ENCODE measurements around the gene PSTPIP2.
A peak's percentile ranks its signal among the peaks of the same experiment; 100 is the strongest.
"Not testable (repeated sequence)": the region's sequence is repeated elsewhere in the genome, so short reads cannot be mapped to it uniquely, and the experiment has no call there.

The PSTPIP2 gene, protein sequence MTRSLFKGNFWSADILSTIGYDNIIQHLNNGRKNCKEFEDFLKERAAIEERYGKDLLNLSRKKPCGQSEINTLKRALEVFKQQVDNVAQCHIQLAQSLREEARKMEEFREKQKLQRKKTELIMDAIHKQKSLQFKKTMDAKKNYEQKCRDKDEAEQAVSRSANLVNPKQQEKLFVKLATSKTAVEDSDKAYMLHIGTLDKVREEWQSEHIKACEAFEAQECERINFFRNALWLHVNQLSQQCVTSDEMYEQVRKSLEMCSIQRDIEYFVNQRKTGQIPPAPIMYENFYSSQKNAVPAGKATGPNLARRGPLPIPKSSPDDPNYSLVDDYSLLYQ

DNA sequence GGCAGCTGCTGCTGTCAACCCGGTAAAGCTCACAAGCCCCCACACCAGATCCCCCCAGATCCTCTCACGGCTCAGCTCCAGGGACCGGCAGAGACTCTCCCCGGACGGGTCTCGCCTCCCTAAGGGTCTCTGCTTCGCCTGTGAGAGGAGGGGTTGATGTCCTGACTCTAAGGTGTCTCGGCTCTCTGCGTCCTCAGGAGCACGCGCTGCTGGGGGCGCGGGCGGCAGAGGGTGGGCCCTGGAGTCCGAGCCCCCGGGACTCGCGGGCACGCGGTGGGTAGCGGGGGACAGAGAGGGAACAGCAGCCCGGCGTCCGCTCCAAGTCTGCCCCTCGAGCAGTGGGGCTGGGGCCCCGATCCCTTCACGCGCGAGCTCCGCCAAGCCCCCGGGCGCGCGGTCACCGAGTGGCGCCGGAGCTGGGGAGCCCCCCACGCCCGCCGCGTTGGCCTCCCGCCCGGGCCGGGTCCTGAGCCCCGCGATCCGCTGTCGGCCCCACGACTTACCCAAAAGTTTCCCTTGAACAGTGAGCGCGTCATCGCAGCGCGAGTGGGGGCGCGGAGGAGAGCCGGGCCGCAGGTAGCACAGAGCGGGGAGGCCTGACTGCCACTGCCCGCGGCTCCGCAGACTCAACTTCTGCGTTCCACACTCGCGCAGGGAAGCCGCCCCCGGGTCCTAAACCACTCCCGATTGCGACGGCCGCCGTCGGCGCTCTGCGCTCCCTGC is at the start of gene PSTPIP2:
TSS of gene PSTPIP2 (minus strand) at position 608 of the 723 bp plus-strand sequence. CDS start at position 536, 72 bp downstream.
- DNase-seq, result peak; percentile 87

DNA sequence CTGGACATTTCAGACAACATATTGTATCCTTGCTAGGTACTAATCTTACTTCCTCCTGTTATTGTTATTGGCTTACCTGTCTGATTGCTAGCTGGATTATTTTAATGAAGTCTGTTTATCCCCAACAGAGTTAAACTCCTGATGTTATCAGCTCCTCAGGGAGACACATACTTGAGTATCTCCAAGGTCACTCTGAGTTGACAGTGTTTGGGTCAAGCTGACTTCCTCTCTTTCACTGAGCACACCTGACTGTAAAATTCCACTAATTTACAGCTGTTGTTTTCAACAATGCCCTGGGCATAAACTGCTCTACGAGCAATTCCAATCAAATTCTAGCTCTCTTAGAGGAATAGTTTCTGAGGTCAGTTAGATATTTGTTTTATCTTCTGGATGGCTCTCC is 41.7 kb upstream of the PSTPIP2 start:
- DNase-seq, result no peak

DNA sequence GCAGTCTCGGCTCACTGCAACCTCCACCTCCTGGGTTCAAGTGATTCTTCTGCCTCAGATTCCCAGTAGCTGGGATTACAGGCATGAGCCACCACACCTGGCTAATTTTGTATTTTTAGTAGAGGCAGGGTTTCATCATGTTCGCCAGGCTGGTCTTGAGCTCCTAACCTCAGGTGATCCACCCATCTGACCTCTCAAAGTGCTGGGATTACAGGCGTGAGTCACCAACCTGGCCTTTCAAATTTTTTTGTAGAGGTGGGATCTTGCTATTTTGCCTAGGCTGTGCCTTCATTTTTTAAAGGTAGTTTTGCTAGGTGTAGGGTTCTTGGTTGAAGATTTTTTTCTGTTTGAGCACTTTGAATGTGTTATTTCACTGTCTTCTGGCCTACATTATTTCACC is 38.3 kb upstream of the PSTPIP2 start:
- DNase-seq, result no peak

DNA sequence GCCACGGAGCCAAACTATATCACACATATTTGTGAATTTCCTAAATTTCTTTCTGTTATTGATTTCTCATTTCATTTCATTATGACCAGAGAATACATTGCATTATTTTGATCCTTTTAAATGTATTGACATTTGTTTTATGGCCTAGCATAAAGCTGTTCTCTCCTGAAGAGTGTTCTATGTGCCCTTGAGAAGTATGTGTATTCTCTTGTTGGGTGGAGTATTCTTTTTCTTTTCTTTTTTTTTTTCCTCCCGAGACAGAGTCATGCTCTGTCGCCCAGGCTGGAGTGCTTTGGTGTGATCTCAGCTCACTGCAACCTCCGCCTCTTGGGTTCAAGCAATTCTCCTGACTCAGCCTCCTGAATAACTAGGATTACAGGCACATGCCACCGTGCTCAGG is 37.3 kb upstream of the PSTPIP2 start:
- no peak for DNase-seq

DNA sequence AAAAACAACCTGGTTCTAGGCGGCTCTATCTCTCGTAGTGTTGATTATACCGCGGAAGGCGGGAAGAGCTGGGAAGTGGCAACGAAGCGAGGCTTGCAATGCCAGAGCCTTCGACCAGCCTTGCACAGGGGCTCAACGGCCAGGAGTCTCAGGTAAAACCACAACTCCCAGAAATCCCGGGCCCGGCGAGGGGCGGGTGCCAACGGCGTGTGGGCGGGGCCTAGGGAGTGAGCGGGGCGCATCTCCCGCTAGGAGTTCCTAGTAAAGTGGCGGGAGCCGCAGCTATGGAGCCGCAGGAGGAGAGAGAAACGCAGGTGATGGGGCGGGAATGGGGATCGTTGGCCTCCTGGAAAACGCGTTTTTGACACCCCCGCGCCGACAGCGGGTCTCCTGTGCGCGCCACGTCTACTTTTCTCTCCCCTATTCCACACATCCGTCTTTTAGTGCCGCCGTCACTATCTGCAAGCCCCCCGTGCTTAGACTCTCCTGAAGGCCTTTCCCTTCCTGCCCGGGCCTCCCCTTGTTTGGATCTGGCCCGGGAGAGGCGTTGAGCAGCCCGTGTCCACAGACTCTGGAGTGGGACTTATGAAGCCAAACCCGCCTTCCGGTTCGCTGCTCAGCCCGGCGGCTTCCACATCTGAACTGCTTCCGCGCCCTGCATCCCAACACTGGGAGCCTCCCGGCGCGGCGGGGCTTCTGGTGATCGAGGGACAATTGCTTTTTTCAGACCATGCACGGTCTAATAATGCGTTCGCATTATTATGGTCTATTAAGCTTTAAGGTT is 32.3 kb upstream of the PSTPIP2 start, which contains the start of gene HAUS1:
TSS of gene HAUS1 (plus strand) at position 258 of the 784 bp plus-strand sequence. CDS start at position 285, 27 bp downstream.
- DNase-seq, result peak; percentile 100

DNA sequence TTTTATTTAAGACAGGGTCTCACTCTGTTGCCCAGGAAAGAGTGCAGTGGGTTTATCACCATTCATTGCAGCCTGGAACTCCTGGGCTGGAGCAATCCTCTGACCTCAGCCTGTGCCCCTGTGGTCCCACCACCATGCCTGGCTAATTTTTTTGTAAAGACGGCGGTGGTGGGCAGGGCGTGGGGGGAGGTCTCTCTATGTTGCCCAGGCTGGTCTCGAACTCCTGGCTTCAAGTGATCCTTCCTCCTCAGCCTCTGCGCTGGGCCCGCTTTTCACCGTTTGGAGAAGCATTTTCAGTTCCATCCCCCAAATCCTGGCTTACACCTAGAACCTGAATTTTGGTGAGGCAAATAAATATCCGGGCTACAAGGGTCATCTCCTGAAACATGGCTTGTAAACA is 27.4 kb upstream of the PSTPIP2 start:
- DNase-seq, result no peak

DNA sequence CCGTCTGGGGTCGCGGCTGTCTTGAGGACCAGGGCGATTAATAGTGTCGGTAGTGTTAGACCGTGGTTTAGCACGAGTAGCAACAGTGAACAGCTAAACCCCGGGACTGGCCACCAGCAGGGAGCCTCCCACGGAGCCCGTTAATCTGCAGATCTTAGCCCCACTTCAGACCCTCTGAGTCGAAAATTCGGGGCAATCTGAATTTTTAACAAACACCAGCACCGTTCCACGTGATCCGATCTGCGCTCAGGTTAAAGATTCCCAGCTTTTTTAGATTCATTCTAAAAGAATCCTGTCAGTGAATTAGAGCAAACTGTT is 26.5 kb upstream of the PSTPIP2 start:
- peak; percentile 63 for DNase-seq

DNA sequence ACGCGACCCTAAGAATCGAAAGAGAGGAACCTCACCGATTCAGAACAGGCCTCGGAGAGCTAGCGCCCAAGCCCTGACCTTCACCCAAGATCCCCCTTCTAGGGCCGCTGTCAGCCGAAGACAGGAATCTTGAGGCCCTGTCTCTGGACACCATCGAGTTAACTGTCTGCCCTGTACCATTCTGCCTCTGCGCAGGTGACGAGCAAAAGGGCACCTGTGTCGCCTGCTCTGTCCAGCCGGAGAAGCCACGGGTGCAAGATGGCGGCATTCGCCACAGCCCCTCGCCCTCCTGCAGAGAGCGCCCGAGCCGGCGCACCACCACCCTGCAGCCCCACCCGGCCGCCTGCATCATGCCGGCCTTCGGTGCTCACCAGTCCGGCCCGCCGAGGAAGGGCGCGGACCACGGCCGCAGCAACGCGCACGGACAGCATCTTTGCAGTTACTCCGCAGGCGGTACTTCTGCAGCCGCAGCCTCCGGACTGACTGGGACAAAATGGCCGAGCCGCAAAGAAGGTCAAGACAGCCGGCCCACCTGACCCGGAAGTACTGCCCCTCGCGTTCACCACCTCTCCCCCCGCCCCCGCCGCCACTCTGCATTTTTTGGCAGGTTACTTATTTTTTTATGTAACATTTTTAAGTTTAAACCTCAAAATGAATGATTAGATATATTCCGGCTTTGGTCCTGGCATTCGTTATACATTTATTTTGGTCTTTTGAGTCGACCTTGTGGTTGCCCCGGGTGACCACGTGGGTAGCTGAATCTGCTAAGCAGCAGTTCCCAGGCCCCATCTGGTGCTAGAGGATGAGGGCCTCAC is 25.9 kb upstream of the PSTPIP2 start, which contains the start of gene ATP5F1A:
TSS of gene ATP5F1A (minus strand) at position 496 of the 815 bp plus-strand sequence. CDS start at position 431, 65 bp downstream.
- peak; percentile 96 for DNase-seq

DNA sequence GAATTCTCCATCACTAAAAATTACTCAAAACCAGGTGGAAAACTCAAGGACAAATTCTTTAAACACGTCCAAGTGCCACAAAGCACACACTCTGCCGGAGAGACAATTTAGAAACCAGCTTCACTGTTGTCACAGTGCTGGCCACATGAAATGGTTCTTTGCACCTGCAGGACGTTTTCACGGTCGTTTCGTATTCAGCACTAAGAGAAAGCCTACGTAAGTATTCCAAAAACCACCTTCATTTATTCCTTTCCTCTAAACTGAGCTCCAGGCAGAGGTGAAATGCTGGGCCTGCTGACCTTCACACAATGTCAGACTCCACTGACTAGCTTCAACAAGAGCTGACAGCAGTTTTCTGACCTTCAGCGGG is 25.4 kb upstream of the PSTPIP2 start:
- DNase-seq, result no peak

DNA sequence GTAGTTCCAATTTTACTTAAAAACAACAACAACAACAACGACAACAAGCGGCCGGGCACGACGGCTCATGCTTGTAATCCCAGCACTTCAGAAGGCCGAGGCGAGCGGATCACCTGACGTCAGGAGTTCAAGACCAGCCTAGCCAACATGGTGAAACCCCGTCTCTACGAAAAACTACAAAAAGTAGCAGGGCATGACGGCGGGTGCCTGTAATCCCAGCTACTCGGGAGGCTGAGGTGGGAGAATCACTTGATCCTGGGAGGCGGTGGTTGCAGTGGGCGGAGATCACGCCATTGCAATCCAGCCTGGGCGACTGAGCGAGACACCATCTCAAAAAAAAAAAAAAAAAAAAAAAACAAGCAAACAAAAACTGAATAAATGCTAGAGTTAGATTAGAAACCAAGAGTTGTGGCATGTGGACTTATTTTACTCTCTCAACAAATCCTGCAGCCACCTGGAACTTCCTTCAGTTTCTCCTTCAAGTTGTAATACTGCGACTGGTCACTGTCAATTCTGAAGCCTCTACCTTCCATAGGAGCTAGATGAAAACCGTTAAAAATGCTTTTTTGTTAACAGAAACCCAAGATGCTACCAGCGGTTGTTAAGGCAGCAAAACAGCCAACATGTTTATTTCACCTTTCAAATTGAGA is 24.7 kb upstream of the PSTPIP2 start:
- peak; percentile 31 for DNase-seq

DNA sequence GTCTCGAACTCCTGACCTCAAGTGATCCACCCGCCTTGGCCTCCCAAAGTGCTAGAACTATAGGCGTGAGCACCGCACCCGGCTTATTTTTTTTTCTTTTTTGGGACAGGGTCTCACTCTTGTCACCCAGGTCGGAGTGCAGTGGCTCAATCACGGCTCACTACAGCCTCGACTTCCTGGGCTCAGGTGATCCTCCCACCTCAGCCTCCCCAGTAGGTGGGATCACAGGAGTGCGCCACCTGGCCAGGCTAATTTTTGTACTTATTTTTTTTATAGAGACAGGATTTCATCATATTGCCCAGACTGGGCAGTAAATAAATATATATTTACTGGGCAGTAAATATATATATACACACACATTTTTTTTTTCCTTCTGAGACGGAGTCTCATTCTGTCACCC is 23.5 kb upstream of the PSTPIP2 start:
- no peak for DNase-seq

DNA sequence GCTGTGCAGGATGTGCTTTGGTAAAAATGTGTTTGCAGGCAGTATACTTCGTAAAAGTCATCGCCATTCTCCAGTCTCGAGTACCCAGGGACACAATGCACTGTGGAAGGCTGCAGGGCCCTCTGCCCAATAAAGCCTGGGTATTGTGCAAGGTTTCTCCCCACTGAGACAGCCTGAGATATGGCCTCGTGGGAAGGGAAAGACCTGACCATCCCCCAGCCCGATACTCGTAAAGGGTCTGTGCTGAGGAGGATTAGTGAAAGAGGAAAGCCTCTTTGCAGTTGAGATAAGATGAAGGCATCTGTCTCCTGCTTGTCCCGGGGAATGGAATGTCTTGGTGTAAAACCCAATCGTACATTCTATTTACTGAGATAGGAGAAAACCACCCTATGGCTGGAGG is 16.4 kb upstream of the PSTPIP2 start:
- DNase-seq, result not testable (repeated sequence)

DNA sequence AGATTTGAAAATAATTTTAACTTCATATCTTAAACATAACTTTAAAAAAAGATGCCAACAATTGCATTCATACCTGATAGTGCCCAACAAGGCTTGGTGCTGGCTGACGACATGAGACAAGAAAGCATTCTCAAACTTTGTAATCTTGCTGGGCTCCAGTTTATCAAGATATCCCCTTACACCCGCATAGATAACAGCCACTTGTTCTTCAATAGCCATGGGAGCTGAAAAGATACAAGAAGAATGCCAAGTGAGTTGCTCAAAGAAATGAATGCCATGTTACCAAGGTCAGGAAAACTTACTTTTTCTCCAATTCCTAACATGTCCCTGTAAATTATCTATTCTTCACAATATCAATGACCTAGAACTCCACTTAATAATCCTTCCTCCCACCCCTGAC is 12.4 kb upstream of the PSTPIP2 start:
- no peak for DNase-seq

DNA sequence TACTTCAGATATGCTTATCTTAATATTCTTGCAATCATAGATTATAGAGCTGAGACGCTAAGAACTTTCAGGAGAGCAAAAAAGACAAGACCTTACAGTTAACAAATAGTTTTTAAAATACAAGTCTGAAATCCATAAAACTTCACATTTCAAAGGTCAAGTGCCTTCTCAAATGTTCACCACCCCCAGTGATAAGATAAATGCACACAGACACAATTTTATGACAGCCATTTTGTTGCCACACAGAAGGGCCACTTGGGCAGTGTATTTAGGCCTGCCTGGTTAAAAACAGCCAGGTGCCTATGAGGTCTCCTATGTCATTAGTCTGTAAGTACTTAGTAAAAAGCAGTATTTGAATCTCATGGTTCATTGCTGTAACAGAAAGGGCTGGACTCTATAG is 8.1 kb upstream of the PSTPIP2 start:
- DNase-seq, result no peak

DNA sequence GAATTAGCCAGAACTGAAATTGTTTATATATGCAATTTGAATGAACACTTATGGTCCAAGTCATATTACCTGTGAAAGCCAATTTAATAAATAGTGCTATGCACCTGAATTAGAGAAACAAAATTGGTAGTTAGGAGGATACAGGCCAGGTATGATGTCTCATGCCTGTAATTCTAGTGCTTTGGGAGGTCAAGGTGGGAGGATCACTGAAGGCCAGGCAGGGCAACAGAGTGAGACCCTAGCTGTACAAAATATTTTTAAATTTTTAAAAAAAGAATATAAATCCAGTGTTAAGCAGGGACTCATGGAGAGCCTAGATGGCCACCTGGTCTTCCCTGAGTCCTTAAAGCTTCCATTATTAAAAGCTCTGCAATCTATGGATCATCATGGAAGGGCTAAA is 7.3 kb upstream of the PSTPIP2 start:
- DNase-seq, result no peak

DNA sequence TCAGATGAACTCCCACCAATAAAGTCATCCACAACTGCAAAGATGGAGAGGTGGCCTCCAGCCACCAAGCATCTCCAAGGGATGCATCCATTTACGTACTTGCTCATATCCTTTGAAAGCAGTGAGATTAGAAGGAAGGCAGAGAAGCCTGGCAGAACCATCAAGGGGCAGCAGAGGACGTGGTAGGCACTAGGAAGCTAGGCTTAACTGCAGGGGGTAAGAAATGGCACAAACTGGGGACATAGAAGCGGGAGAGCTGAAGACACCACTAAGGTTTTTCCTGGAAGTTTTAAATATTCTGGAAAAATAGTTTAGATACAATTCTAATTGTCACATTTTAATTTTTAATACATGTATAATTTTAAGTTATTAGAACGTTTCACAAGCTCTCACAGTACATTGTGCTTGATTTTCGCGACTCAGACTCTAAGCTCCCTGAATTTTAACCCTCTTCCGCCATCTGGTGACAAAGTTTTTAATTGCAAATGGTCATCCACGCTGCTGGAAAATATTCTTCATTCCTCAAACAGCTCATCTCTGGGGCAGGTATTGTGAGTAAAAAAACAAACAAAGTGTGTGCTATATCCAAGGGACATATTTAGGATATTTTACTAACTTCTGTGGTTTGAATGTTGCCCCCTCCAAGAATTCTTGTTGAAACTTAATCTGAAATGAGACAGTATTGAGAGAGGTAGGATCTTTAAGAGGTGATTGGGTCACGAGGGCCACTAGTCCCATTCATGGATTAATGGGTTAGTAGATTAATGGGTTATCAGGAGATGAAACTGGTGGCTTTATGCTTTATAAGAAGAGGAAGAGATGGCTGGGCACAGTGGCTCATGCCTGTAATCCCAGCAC is 1.6 kb upstream of the PSTPIP2 start:
- peak; percentile 85 for DNase-seq

DNA sequence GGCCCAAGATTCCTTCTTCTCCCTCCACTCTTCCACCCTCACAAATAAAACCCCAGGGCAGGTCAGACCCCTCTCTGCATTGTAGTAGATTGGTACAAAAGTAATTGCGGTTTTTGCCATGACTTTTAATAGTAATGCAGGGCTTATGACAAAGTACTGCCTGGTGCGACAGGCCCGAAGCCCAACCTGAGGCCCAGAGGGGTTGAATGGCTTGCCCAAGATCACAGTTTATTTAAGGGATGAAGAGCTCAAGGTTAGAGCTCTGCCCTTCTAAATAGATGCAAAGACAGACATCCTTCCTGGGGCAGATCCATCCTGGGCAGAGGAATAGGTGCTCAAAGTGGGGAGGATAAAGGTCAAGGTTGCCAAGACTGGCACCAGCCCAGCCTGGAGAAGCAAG is 899 bp upstream of the PSTPIP2 start:
- no peak for DNase-seq

DNA sequence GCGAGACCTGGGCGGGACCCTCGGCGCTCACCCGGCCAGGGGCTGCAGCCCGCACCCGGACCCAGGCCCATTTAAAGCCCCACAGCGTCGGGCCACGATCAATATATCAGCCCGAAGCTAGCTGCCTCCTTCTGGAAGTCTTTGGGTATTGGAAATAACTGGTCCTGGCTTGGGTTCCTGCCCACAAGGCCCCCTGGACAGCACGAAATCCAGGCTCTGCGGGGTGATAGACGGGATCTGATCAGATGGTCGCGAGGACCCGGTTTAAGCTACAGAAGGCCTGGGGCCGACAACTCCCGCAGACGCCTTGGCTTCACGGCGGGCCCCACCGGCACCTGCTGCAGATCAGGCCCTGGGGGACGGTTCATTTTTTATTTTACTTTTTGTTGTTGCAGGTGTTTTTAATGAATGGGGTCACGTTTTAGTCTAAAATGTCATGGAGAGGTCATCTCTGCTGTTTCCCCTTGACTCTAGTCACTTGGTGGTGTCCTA is 362 bp upstream of the PSTPIP2 start:
- no peak for DNase-seq

DNA sequence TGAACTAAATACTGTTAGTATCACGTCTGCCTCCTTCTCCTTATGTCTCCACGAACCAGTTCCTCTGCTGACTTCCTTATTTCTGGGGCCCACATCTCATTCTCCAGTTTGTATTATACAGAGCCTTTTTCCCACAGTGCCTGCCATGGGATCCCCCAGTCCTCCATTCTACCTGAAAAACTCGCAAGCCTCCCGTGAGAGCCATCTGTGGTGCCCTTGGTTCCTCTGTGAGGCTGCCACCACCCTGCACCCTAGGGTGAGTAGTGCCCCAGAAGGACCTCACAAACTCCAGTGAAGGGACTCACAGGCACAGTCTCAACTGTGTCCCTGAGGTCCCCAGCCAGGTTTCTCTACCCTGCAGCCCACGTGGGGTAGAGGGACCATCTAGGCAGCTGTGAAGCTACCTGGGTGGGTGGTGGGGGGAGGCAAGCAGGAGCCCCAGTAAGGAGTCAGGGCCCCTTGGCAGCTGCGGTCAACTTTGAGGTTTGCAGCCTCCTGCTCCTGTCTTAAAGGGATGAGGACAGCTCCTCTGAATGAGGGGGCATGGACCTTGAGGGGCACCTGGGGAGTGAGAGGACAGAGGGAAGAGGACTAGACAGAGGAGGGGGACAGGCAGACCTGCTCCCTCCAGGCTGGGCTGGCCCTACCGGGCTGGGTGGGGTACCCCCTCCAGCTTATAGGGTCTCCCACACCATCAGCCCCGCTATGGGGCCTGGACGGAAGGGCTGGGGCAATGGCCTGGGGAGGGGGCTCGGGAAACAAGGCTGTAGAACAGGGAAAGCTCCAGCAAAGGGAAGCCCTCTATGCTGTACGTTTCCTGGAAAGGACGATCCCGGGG is 1.0 kb downstream of the PSTPIP2 start:
- peak; percentile 43 for DNase-seq

DNA sequence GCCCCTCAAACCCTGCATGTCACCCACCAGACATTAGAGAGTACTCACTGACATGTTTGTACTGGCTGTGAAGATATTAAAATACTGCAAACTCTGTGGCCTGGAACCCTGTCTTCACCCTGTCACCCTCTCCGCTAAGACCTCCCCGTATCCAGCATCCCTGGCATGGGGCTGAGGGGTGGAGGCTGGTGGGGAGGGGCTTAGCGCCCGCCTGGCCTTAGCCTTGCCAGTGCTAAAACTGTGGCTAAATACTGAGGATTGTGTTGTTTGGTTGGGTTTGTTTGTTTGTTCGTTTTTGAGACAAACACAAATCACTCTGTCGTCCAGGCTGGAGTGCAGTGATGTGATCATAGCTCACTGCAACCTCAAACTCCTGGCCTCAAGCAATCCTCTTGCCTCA is 1.8 kb downstream of the PSTPIP2 start:
- no peak for DNase-seq

All from NCI-H69 (cell line).